GM21367 (cell line): ENCODE results near the gene VCY.
"Not testable (repeated sequence)": the region's sequence is repeated elsewhere in the genome, so short reads cannot be mapped to it uniquely, and the experiment has no call there.

Experiments
- ATAC-seq: cut with Tn5 transposase; IDR thresholded peaks from one replicate; pipeline ENCODE4 v1.9.1; 2021; ENCODE audit not compliant: unreplicated experiment

The VCY gene

DNA sequence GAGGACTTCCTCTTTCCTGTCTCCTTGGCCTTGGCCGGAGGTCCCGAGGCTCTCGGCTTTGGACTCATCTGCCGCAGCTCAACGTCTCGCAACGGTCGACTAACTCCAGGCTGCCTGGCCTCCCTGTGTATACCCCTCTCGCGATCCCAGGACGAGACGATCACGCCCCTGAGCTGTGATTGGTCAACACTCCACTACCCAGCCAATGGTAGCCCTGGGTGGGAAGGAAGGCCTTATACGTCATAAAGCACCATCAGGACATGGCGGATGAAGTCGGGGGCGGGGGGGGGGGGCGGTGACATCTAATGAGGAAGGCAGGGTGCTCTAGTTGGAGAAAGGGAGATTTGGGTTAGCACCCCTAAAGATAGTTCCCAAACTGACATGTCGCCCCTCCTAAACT, at the start of gene VCY:
VCY (minus strand) TSS at position 101 of the 400 bp plus-strand sequence; CDS start at position 68, 33 bp downstream.
- not testable (repeated sequence) for ATAC-seq

DNA sequence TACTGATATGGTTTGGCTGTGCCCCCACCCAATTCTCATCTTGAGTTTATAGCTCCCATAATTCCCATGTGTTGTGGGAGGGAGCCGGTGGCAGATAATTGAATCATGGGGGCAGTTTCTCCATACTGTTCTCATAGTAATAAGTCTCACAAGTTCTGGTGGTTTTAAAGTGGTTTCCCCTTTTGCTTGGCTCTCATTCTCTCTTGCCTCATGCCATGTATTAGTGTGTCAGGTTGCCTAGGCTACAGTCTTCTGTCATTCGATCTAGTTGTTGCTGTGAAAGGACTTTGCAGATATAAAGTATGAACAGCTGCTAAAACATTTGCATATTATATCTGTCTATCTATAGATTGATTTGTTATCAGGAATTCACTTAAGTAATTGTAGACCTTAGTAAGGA, 44.1 kb upstream of the VCY start:
- not testable (repeated sequence) for ATAC-seq

DNA sequence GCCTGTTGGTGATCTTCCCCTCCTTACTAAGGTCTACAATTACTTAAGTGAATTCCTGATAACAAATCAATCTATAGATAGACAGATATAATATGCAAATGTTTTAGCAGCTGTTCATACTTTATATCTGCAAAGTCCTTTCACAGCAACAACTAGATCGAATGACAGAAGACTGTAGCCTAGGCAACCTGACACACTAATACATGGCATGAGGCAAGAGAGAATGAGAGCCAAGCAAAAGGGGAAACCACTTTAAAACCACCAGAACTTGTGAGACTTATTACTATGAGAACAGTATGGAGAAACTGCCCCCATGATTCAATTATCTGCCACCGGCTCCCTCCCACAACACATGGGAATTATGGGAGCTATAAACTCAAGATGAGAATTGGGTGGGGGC, 25.6 kb upstream of the VCY start:
- ATAC-seq: not testable (repeated sequence)

DNA sequence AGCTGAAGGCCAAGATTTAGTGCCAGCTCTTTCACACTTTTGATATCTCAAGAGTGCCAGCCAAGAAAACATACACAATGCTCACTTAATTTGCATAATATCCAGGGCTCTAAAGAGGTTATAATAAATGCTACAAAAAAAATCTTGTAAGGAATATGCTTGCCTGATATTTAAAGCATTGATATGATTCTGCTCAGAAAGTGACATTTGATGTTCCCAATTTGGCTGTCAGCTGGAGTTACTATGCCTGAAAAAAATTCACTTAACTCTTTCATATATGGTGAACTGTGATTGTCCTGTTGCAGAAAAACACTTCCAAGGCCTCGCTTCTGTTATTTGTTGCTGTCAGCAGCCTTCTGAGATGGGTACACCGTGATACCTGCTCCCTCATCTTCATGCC, 43.9 kb downstream of the VCY start:
- not testable (repeated sequence) for ATAC-seq
